H1 (cell line): Measurements from ENCODE around the gene CCNYL1. TPM values are rescaled to one million over a fixed set of nuclear protein-coding genes. Genes with fewer than 3 reads are reported as not detected.

Source experiments
- EGR1 ChIP-seq: IDR thresholded peaks from 2 replicates; pipeline ENCODE4 v1.6.1; 2011; ENCODE audit warnings: low read depth, low read length, borderline replicate concordance
- GTF2F1 ChIP-seq: IDR thresholded peaks from 2 replicates; pipeline ENCODE4 v1.6.1; 2012; ENCODE audit warnings: low read depth, low read length, improper control_type of control experiment, borderline replicate concordance
- MAX ChIP-seq: IDR thresholded peaks from 2 replicates; pipeline ENCODE4 v1.6.1; 2012; ENCODE audit warnings: inconsistent platforms
- RNF2 ChIP-seq: fragments of 200-900, 300-1000 bp; sonication (generic); IDR thresholded peaks from 2 replicates; pipeline ENCODE4 v1.7.1; 2016; ENCODE audit warnings: borderline replicate concordance, low read depth, mild to moderate bottlenecking, antibody characterized with exemption, low read length; ENCODE audit not compliant: poor library complexity, severe bottlenecking; ENCODE audit errors: missing control alignments
- polyA plus RNA-seq, 7 experiments: library from polyadenylated mRNA; depleted of rRNA in 3 of 7; stranded (reverse) in 5 of 7; unstranded in 2 of 7; fragments of >200 nt in 5 of 7; fragments of 200-250 nt in 2 of 7; gene quantifications; 1 replicate in 5 of 7; 2 replicates in 1 of 7; 4 replicates in 1 of 7; pipeline versions ENCODE4 v1.2.1 to v1.2.3, GENCODE V29; 2011 to 2013; ENCODE audit warnings: missing spikeins in 2 of 7, mixed read lengths in 2 of 7
- total RNA-seq: library from RNA; stranded (reverse); fragmentation: NEBNext Ultra II Directional; extraction: Animal tissue kit (Norgen Biotek cat#: 25700); gene quantifications from 2 replicates; pipeline ENCODE4 v1.2.1, GENCODE V29; 2021

The CCNYL1 gene
- total and polyA plus RNA-seq, 2 of the 8 experiments (the other 6 are each of a cell fraction or from before 2014, with no cell fraction given), result 13.3 to 35.4 TPM

GRCh38 chr2:207744451-207744850, 33.0 kb downstream of the CCNYL1 start (continued):
- TF ChIP-seq RNF2 (no peak), GTF2F1 (no peak), MAX (no peak), EGR1 (no peak)
